A549 (cell line): ENCODE measurements around the gene ACVR2B.

Experiments used
- MAFK ChIP-seq: fragments of 450-650 bp; IDR thresholded peaks from 2 replicates; pipeline ENCODE4 v1.6.1; 2014; ENCODE audit not compliant: partially characterized antibody
- TF ChIP-seq, protein P1 (sequence below): fragments of 450-650 bp; IDR thresholded peaks from 2 replicates; pipeline ENCODE4 v1.6.1; 2014; ENCODE audit warnings: antibody characterized with exemption

- TF ChIP-seq, protein P1, sequence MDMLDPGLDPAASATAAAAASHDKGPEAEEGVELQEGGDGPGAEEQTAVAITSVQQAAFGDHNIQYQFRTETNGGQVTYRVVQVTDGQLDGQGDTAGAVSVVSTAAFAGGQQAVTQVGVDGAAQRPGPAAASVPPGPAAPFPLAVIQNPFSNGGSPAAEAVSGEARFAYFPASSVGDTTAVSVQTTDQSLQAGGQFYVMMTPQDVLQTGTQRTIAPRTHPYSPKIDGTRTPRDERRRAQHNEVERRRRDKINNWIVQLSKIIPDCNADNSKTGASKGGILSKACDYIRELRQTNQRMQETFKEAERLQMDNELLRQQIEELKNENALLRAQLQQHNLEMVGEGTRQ = no peak
- no peak for TF ChIP-seq MAFK
Measured at GRCh38 chr3:38475716-38476115, 22.0 kb downstream of the ACVR2B start.
